ENCODE data around the gene KIAA0513.

Gene KIAA0513

GRCh38 chr16:85027349-85027957 lies at the start of gene KIAA0513:
TSS of gene KIAA0513 (plus strand) at chr16:85027795. CDS start at chr16:85067072, 39,277 bp downstream.
- DNase-seq (ENCODE audit: low read depth) = peak; percentile 93
- TF ChIP-seq CTCF (IDR thresholded peaks at IDR 0.05; ENCODE audit: low read length, missing control alignments) = no peak
- peak within 1 kb of the TSS; percentile 71 for H3K4me3 ChIP-seq (replicated peaks; ENCODE audit: low read depth, low read length)

GRCh38 chr16:84979516-84979915 lies 48.1 kb upstream of the KIAA0513 start:
- no peak for TF ChIP-seq CTCF (IDR thresholded peaks at IDR 0.05; ENCODE audit: low read length, missing control alignments)
- no peak for DNase-seq (ENCODE audit: low read depth)
- no peak overlapping the region for H3K4me3 ChIP-seq (replicated peaks; ENCODE audit: low read depth, low read length)

- no peak overlapping the region for H3K4me3 ChIP-seq (replicated peaks; ENCODE audit: low read depth, low read length)
- no peak for TF ChIP-seq CTCF (IDR thresholded peaks at IDR 0.05; ENCODE audit: low read length, missing control alignments)
- no peak for DNase-seq (ENCODE audit: low read depth)
Observed at GRCh38 chr16:84982434-84982833, 45.2 kb upstream of the KIAA0513 start.

GRCh38 chr16:84985079-84986065 lies 42.2 kb upstream of the KIAA0513 start:
- TF ChIP-seq CTCF (IDR thresholded peaks at IDR 0.05; ENCODE audit: low read length, missing control alignments) = no peak
- peak; percentile 80 for DNase-seq (ENCODE audit: low read depth)
- no peak overlapping the region for H3K4me3 ChIP-seq (replicated peaks; ENCODE audit: low read depth, low read length)

- TF ChIP-seq CTCF (IDR thresholded peaks at IDR 0.05; ENCODE audit: low read length, missing control alignments) = no peak
- no peak for DNase-seq (ENCODE audit: low read depth)
- no peak overlapping the region for H3K4me3 ChIP-seq (replicated peaks; ENCODE audit: low read depth, low read length)
Observed at GRCh38 chr16:84986102-84986501, 41.5 kb upstream of the KIAA0513 start.

- H3K4me3 ChIP-seq (replicated peaks; ENCODE audit: low read depth, low read length) = no peak overlapping the region
- no peak for TF ChIP-seq CTCF (IDR thresholded peaks at IDR 0.05; ENCODE audit: low read length, missing control alignments)
- no peak for DNase-seq (ENCODE audit: low read depth)
Observed at GRCh38 chr16:84986879-84987278, 40.7 kb upstream of the KIAA0513 start.

Data from fibroblast of pulmonary artery (primary cell).